WTC11 (cell line): ENCODE measurements around the gene COLEC12. TPM values are rescaled to one million over a fixed set of nuclear protein-coding genes. Genes with fewer than 3 reads are reported as not detected.

ENCODE experiments used
- ATF1 ChIP-seq: sonication (generic); formaldehyde crosslinking; IDR thresholded peaks from 2 replicates; pipeline ENCODE4 v1.8.1; 2023; ENCODE audit warnings: mild to moderate bottlenecking, moderate library complexity, missing genetic modification reagents
- ATF3 ChIP-seq: sonication (generic); formaldehyde crosslinking; conservative IDR thresholded peaks from 2 replicates; pipeline ENCODE4 v1.8.1; 2022; ENCODE audit warnings: mild to moderate bottlenecking, missing genetic modification reagents
- CREM ChIP-seq: sonication (generic); formaldehyde crosslinking; IDR thresholded peaks from 2 replicates; pipeline ENCODE4 v1.8.1; 2022; ENCODE audit warnings: mild to moderate bottlenecking, missing genetic modification reagents, moderate library complexity
- E2F5 ChIP-seq: sonication (generic); formaldehyde crosslinking; IDR thresholded peaks from 2 replicates; pipeline ENCODE4 v1.8.1; 2022; ENCODE audit warnings: mild to moderate bottlenecking, moderate library complexity, missing genetic modification reagents
- HMGA2 ChIP-seq: fragments of 250-450 bp; sonication (Bioruptor Pico); IDR thresholded peaks from 2 replicates; pipeline ENCODE4 v1.4.0; 2021; ENCODE audit warnings: mild to moderate bottlenecking, moderate library complexity
- NFATC4 ChIP-seq: fragments of 250-450 bp; sonication (Bioruptor Pico); IDR thresholded peaks from 2 replicates; pipeline ENCODE4 v1.9.0; 2021; ENCODE audit warnings: mild to moderate bottlenecking
- RELA ChIP-seq: sonication (generic); formaldehyde crosslinking; IDR thresholded peaks from 2 replicates; pipeline ENCODE4 v1.8.1; 2022; ENCODE audit warnings: missing genetic modification reagents, mild to moderate bottlenecking, borderline replicate concordance
- SP1 ChIP-seq: sonication (generic); formaldehyde crosslinking; conservative IDR thresholded peaks from 2 replicates; pipeline ENCODE4 v1.8.1; 2022; ENCODE audit warnings: missing genetic modification reagents
- TEAD4 ChIP-seq: sonication (generic); formaldehyde crosslinking; IDR thresholded peaks from 2 replicates; pipeline ENCODE4 v1.8.0; 2022; ENCODE audit warnings: mild to moderate bottlenecking, missing genetic modification reagents
- ZNF512 ChIP-seq: sonication (generic); formaldehyde crosslinking; IDR thresholded peaks from 2 replicates; pipeline ENCODE4 v1.8.1; 2022; ENCODE audit warnings: missing genetic modification reagents, borderline replicate concordance
- total RNA-seq: library from RNA; stranded (reverse); gene quantifications from 3 replicates; pipeline ENCODE4 v1.2.3, GENCODE V29; 2021

The COLEC12 gene
- total RNA-seq, 1 experiment from 2014 or later = 0.48 TPM

- no peak for TF ChIP-seq E2F5
- TF ChIP-seq SP1 (CRISPR knock-in tag) = no peak
- no peak for TF ChIP-seq NFATC4
- no peak for TF ChIP-seq RELA (CRISPR knock-in tag)
- no peak for TF ChIP-seq TEAD4
- no peak for TF ChIP-seq CREM
- no peak for TF ChIP-seq ZNF512 (CRISPR knock-in tag)
- no peak for TF ChIP-seq ATF3 (CRISPR knock-in tag)
- TF ChIP-seq ATF1 (CRISPR knock-in tag) = no peak
- no peak for TF ChIP-seq HMGA2
Observed at GRCh38 chr18:267380-267687, 233.2 kb downstream of the COLEC12 start (continued).

Other genes starting within 250 kb of the COLEC12 start
- gene THOC1, start 232.7 kb downstream of the COLEC12 start, total RNA-seq = 51.1 to 65.8 TPM (median 52.7 TPM) in 3 replicates
- gene CETN1, start 79.7 kb upstream of the COLEC12 start, total RNA-seq = not detected in 3 replicates
- gene CLUL1, start 96.3 kb upstream of the COLEC12 start, total RNA-seq = 0.09 to 0.32 TPM (median 0.31 TPM) in 3 replicates
- 83.2 to 86.4 TPM (median 86.3 TPM) in 3 replicates for gene TYMS, start 157.0 kb upstream of the COLEC12 start, total RNA-seq
- gene ENOSF1, start 211.9 kb upstream of the COLEC12 start, total RNA-seq = 44.1 to 52.9 TPM (median 44.6 TPM) in 3 replicates